Measurements from ENCODE around the gene SLC16A4.

SLC16A4 gene

DNA sequence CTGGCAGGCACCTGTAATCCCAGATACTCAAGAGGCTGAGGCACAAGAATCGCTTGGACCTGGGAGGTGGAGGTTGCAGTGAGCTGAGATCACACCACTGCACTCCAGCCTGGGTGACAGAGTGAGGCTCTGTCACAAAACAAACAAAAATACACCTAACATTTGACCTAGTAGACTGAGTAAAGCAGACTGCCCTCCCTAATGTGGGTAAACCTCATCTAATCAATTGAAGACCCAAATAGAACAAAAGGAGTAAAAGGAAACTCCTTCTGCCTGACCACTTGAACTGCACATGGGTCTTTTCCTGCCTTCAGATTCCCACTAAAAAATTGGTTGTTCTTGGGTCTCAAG lies 70.7 kb downstream of the SLC16A4 start:
- no peaks in the 10 kb centered on the region for H3K36me3 ChIP-seq (replicated peaks; ENCODE audit: insufficient read depth, low read length)
- TF ChIP-seq CTCF (IDR thresholded peaks at IDR 0.05; ENCODE audit: low read length), result no peak
- TF ChIP-seq EZH2 (optimal IDR thresholded peaks at IDR 0.05; ENCODE audit: low read depth, low read length), result no peak
- no peak for TF ChIP-seq EZH2phosphoT487 (IDR thresholded peaks at IDR 0.05; ENCODE audit: low read length)
- no peak for DNase-seq
- H3K9ac ChIP-seq (ENCODE audit: low read length), result no peak overlapping the region
- H3K9me3 ChIP-seq (replicated peaks; ENCODE audit: insufficient read depth, low read length), result no peaks in the 10 kb centered on the region
- no peak overlapping the region for H2AFZ ChIP-seq (ENCODE audit: low read length)
- no peaks in the 10 kb centered on the region for H3K9me2 ChIP-seq (replicated peaks; ENCODE audit: insufficient read depth, low read length)
- H3K27ac ChIP-seq (ENCODE audit: low read length), result no peak overlapping the region
- no peaks in the 10 kb centered on the region for H3K27me3 ChIP-seq (replicated peaks; ENCODE audit: insufficient read depth, low read length)
- no peak overlapping the region for H3K4me3 ChIP-seq (ENCODE audit: low read length)
- H3K4me2 ChIP-seq (ENCODE audit: low read depth, low read length), result no peak overlapping the region
- H3K4me1 ChIP-seq (ENCODE audit: low read length), result no peaks in the 10 kb centered on the region
- H4K20me1 ChIP-seq (ENCODE audit: insufficient read depth, low read length), result no peaks in the 10 kb centered on the region
- no peaks in the 10 kb centered on the region for H3F3A ChIP-seq (ENCODE audit: insufficient read depth, low read length)
- H3K79me2 ChIP-seq (ENCODE audit: low read length), result no peaks in the 10 kb centered on the region

- no peak overlapping the region for H3K9ac ChIP-seq (ENCODE audit: low read length)
- H3K9me2 ChIP-seq (replicated peaks; ENCODE audit: insufficient read depth, low read length), result no peaks in the 10 kb centered on the region
- no peak overlapping the region for H2AFZ ChIP-seq (ENCODE audit: low read length)
- H3F3A ChIP-seq (ENCODE audit: insufficient read depth, low read length), result no peaks in the 10 kb centered on the region
- DNase-seq, result no peak
- H3K36me3 ChIP-seq (replicated peaks; ENCODE audit: insufficient read depth, low read length), result no peaks in the 10 kb centered on the region
- no peak overlapping the region for H3K4me3 ChIP-seq (ENCODE audit: low read length)
- TF ChIP-seq CTCF (IDR thresholded peaks at IDR 0.05; ENCODE audit: low read length), result no peak
- no peak for TF ChIP-seq EZH2phosphoT487 (IDR thresholded peaks at IDR 0.05; ENCODE audit: low read length)
- no peak for TF ChIP-seq EZH2 (optimal IDR thresholded peaks at IDR 0.05; ENCODE audit: low read depth, low read length)
- H3K4me2 ChIP-seq (ENCODE audit: low read depth, low read length), result no peak overlapping the region
- H3K9me3 ChIP-seq (replicated peaks; ENCODE audit: insufficient read depth, low read length), result no peaks in the 10 kb centered on the region
- H3K4me1 ChIP-seq (ENCODE audit: low read length), result no peaks in the 10 kb centered on the region
- no peaks in the 10 kb centered on the region for H3K27me3 ChIP-seq (replicated peaks; ENCODE audit: insufficient read depth, low read length)
- no peak overlapping the region for H3K27ac ChIP-seq (ENCODE audit: low read length)
- H3K79me2 ChIP-seq (ENCODE audit: low read length), result no peaks in the 10 kb centered on the region
- no peaks in the 10 kb centered on the region for H4K20me1 ChIP-seq (ENCODE audit: insufficient read depth, low read length)
These were observed 71.3 kb downstream of the SLC16A4 start for GRCh38 chr1:110319332-110320167.

- H3K9me2 ChIP-seq (replicated peaks; ENCODE audit: insufficient read depth, low read length), result no peaks in the 10 kb centered on the region
- H3K9me3 ChIP-seq (replicated peaks; ENCODE audit: insufficient read depth, low read length), result no peaks in the 10 kb centered on the region
- H3F3A ChIP-seq (ENCODE audit: insufficient read depth, low read length), result no peaks in the 10 kb centered on the region
- H3K4me1 ChIP-seq (ENCODE audit: low read length), result no peaks in the 10 kb centered on the region
- DNase-seq, result no peak
- no peak overlapping the region for H3K4me3 ChIP-seq (ENCODE audit: low read length)
- H3K27ac ChIP-seq (ENCODE audit: low read length), result no peak overlapping the region
- H3K27me3 ChIP-seq (replicated peaks; ENCODE audit: insufficient read depth, low read length), result no peaks in the 10 kb centered on the region
- H3K9ac ChIP-seq (ENCODE audit: low read length), result no peak overlapping the region
- H3K36me3 ChIP-seq (replicated peaks; ENCODE audit: insufficient read depth, low read length), result no peaks in the 10 kb centered on the region
- no peak for TF ChIP-seq CTCF (IDR thresholded peaks at IDR 0.05; ENCODE audit: low read length)
- TF ChIP-seq EZH2 (optimal IDR thresholded peaks at IDR 0.05; ENCODE audit: low read depth, low read length), result no peak
- no peak for TF ChIP-seq EZH2phosphoT487 (IDR thresholded peaks at IDR 0.05; ENCODE audit: low read length)
- no peak overlapping the region for H2AFZ ChIP-seq (ENCODE audit: low read length)
- H4K20me1 ChIP-seq (ENCODE audit: insufficient read depth, low read length), result no peaks in the 10 kb centered on the region
- no peaks in the 10 kb centered on the region for H3K79me2 ChIP-seq (ENCODE audit: low read length)
- H3K4me2 ChIP-seq (ENCODE audit: low read depth, low read length), result no peak overlapping the region
These were observed 72.8 kb downstream of the SLC16A4 start for GRCh38 chr1:110318046-110318445.
